VCaP (cell line): ENCODE measurements around the gene TP53BP2.

Experiments
- H3K27ac ChIP-seq: fragments of 450-650 bp; 2 replicates; pipeline ENCODE4 v1.5.1; 2017
- CTCF ChIP-seq: fragments of 450-650 bp; conservative IDR thresholded peaks from 2 replicates; pipeline ENCODE4 v1.5.1; 2017; ENCODE audit warnings: mild to moderate bottlenecking, moderate library complexity

TP53BP2 gene

GRCh38 chr1:223861904-223862303, 16.2 kb upstream of the TP53BP2 start:
- no peak for TF ChIP-seq CTCF
- H3K27ac ChIP-seq: no peak overlapping the region

GRCh38 chr1:223860051-223860622, 14.4 kb upstream of the TP53BP2 start:
- peak overlapping the region; percentile 18; the same call in 1 of the 2 replicates for H3K27ac ChIP-seq
- no peak for TF ChIP-seq CTCF

GRCh38 chr1:223859058-223859457, 13.3 kb upstream of the TP53BP2 start:
- no peak for TF ChIP-seq CTCF
- no peak overlapping the region for H3K27ac ChIP-seq

DNA sequence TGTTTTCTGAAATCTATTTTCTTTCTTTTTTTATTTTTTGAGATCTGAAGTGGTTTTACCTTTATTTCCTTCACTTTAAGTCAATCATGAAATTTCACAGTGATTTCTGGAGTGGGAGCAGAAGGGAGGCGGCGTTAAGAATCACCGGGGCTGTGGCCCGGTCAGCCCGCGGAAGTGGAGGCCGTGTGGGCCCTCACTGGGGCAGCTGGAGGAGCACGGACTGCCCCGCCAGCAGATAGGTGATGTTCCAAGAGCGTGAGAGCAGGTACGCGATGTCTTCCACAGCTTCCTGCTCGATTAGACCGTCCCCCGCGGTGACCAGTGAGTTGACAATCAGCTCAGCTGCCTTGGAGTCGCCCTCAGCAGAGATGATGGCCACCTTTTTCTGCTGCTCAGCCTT, 10.6 kb upstream of the TP53BP2 start:
- no peak for TF ChIP-seq CTCF
- H3K27ac ChIP-seq: no peak overlapping the region

- H3K27ac ChIP-seq: no peak overlapping the region
- no peak for TF ChIP-seq CTCF
Measured at GRCh38 chr1:223853748-223854147, 8.0 kb upstream of the TP53BP2 start.

DNA sequence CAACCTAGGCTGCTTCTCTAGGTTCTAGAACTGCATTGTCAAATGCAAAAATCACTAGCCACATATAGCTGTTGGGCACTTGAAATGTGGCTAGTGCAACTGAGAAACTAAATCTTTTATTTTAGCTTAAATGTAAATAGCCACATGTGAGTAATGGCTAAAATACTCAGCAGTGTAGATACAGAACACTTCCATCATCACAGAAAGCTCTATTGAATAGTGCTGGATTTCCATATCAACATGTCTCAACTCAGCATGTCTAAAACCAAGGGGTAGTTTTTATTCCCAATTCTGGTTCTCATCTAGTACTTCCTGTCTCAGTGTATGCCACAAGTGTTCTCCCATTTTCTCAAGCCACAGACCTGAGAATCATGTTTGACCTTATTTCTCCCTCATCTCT, 7.5 kb upstream of the TP53BP2 start:
- no peak overlapping the region for H3K27ac ChIP-seq
- TF ChIP-seq CTCF: no peak

GRCh38 chr1:223852337-223852736, 6.6 kb upstream of the TP53BP2 start:
- TF ChIP-seq CTCF: no peak
- no peak overlapping the region for H3K27ac ChIP-seq
